HepG2 (cell line): ENCODE data around the gene CENPC. TPM values are rescaled to one million over a fixed set of nuclear protein-coding genes. Genes with fewer than 3 reads are reported as not detected.

Source experiments
- ARHGAP35 ChIP-seq: sonication (generic); formaldehyde crosslinking; IDR thresholded peaks from 2 replicates; pipeline ENCODE4 v1.9.0; 2022; ENCODE audit warnings: mild to moderate bottlenecking, inconsistent platforms, moderate library complexity, missing genetic modification reagents, borderline replicate concordance
- DZIP1 ChIP-seq: sonication (generic); formaldehyde crosslinking; IDR thresholded peaks from 2 replicates; pipeline ENCODE4 v1.5.0; 2020; ENCODE audit warnings: mild to moderate bottlenecking, missing genetic modification reagents
- GMEB1 ChIP-seq: sonication (generic); formaldehyde crosslinking; IDR thresholded peaks from 2 replicates; pipeline ENCODE4 v1.5.1; 2020; ENCODE audit warnings: missing genetic modification reagents, mild to moderate bottlenecking, borderline replicate concordance
- IKZF4 ChIP-seq: sonication (generic); formaldehyde crosslinking; IDR thresholded peaks from 2 replicates; pipeline ENCODE4 v1.5.1; 2020; ENCODE audit warnings: borderline replicate concordance, mild to moderate bottlenecking, low read depth, missing genetic modification reagents; ENCODE audit errors: not compliant biosample characterization
- MEIS1 ChIP-seq: sonication (generic); formaldehyde crosslinking; IDR thresholded peaks from 2 replicates; pipeline ENCODE4 v1.9.0; 2021; ENCODE audit warnings: mild to moderate bottlenecking, missing genetic modification reagents, moderate library complexity, borderline replicate concordance
- TRIM24 ChIP-seq: sonication (generic); formaldehyde crosslinking; IDR thresholded peaks from 2 replicates; pipeline ENCODE4 v1.8.0; 2022; ENCODE audit warnings: mild to moderate bottlenecking, missing genetic modification reagents
- ZNF431 ChIP-seq: sonication (generic); formaldehyde crosslinking; IDR thresholded peaks from 2 replicates; pipeline ENCODE4 v1.9.0; 2022; ENCODE audit warnings: missing genetic modification reagents, low read depth, mild to moderate bottlenecking, borderline replicate concordance
- polyA plus RNA-seq, 8 experiments: library from polyadenylated mRNA; depleted of rRNA in 3 of 8; stranded (reverse) in 7 of 8; unstranded in 1 of 8; fragments of >200 nt; fragmentation: Illumina TruSeq in 4 of 8; extraction: Trizol in 4 of 8; gene quantifications; 2 replicates each; pipeline versions ENCODE4 v1.2.1 to v1.2.3, GENCODE V29; 2011 to 2016; ENCODE audit warnings: low read depth in 4 of 8, missing spikeins in 1 of 8, mixed read lengths in 1 of 8; ENCODE audit not compliant: insufficient read depth in 1 of 8
- total RNA-seq, 5 experiments: library from RNA; depleted of rRNA; stranded (reverse); fragments of >200 nt; fragmentation: Illumina TruSeq; extraction: Trizol; gene quantifications; 2 replicates each; pipeline ENCODE4 v1.2.3, GENCODE V29; 2016; ENCODE audit warnings: low read depth in 1 of 5
- TF ChIP-seq, protein P1 (sequence below): sonication (generic); formaldehyde crosslinking; IDR thresholded peaks from 2 replicates; pipeline ENCODE4 v1.5.0; 2020; ENCODE audit warnings: missing genetic modification reagents
- TF ChIP-seq, protein P2 (sequence below): sonication (generic); formaldehyde crosslinking; IDR thresholded peaks from 2 replicates; pipeline ENCODE4 v1.4.0; 2020; ENCODE audit warnings: mild to moderate bottlenecking, low read depth, missing genetic modification reagents
- TF ChIP-seq, protein P3 (sequence below): sonication (generic); formaldehyde crosslinking; IDR thresholded peaks from 2 replicates; pipeline ENCODE4 v1.5.1; 2020; ENCODE audit warnings: mild to moderate bottlenecking, moderate library complexity, missing genetic modification reagents

CENPC gene
- total and polyA plus RNA-seq, 2 of the 13 experiments (the other 11 are each of a cell fraction or from before 2014, with no cell fraction given) = 4.7 to 16.4 TPM

- TF ChIP-seq DZIP1 (CRISPR knock-in tag) (no peak), ZNF431 (CRISPR knock-in tag) (no peak), IKZF4 (no peak), ARHGAP35 (CRISPR knock-in tag) (no peak), GMEB1 (no peak), MEIS1 (CRISPR knock-in tag) (no peak), TRIM24 (CRISPR knock-in tag) (no peak)
- TF ChIP-seq, protein P1, sequence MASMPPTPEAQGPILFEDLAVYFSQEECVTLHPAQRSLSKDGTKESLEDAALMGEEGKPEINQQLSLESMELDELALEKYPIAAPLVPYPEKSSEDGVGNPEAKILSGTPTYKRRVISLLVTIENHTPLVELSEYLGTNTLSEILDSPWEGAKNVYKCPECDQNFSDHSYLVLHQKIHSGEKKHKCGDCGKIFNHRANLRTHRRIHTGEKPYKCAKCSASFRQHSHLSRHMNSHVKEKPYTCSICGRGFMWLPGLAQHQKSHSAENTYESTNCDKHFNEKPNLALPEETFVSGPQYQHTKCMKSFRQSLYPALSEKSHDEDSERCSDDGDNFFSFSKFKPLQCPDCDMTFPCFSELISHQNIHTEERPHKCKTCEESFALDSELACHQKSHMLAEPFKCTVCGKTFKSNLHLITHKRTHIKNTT (CRISPR knock-in tag) = no peak
- TF ChIP-seq, protein P2, sequence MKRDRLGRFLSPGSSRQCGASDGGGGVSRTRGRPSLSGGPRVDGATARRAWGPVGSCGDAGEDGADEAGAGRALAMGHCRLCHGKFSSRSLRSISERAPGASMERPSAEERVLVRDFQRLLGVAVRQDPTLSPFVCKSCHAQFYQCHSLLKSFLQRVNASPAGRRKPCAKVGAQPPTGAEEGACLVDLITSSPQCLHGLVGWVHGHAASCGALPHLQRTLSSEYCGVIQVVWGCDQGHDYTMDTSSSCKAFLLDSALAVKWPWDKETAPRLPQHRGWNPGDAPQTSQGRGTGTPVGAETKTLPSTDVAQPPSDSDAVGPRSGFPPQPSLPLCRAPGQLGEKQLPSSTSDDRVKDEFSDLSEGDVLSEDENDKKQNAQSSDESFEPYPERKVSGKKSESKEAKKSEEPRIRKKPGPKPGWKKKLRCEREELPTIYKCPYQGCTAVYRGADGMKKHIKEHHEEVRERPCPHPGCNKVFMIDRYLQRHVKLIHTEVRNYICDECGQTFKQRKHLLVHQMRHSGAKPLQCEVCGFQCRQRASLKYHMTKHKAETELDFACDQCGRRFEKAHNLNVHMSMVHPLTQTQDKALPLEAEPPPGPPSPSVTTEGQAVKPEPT = no peak
- TF ChIP-seq, protein P3, sequence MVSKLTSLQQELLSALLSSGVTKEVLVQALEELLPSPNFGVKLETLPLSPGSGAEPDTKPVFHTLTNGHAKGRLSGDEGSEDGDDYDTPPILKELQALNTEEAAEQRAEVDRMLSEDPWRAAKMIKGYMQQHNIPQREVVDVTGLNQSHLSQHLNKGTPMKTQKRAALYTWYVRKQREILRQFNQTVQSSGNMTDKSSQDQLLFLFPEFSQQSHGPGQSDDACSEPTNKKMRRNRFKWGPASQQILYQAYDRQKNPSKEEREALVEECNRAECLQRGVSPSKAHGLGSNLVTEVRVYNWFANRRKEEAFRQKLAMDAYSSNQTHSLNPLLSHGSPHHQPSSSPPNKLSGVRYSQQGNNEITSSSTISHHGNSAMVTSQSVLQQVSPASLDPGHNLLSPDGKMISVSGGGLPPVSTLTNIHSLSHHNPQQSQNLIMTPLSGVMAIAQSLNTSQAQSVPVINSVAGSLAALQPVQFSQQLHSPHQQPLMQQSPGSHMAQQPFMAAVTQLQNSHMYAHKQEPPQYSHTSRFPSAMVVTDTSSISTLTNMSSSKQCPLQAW (CRISPR knock-in tag) = no peak
Observed at GRCh38 chr4:67451464-67451863, 93.8 kb downstream of the CENPC start (continued).
